Erythroblast (primary cell): Measurements from ENCODE around the gene FOXK1.

Source experiments
- GATA1 ChIP-seq: IDR thresholded peaks from 2 replicates; pipeline ENCODE4 v1.6.1; 2011; ENCODE audit warnings: low read depth, mild to moderate bottlenecking, control low read depth, low read length, moderate library complexity
- POLR2A ChIP-seq: IDR thresholded peaks from 2 replicates; pipeline ENCODE4 v1.6.1; 2011; ENCODE audit warnings: mild to moderate bottlenecking, low read length

GRCh38 chr7:4727914-4728705 lies 46.0 kb downstream of the FOXK1 start:
- TF ChIP-seq POLR2A (no peak), GATA1 (no peak)
